22Rv1 (cell line): ENCODE measurements around the gene DMWD.

Experiments used
- CTCF ChIP-seq: fragments of 450-650 bp; IDR thresholded peaks from 2 replicates; pipeline ENCODE4 v1.5.1; 2017; ENCODE audit warnings: mild to moderate bottlenecking
- ZFX ChIP-seq: fragments of 450-650 bp; IDR thresholded peaks from 2 replicates; pipeline ENCODE4 v1.6.1; 2017; ENCODE audit warnings: antibody characterized with exemption, borderline replicate concordance

GRCh38 chr19:45825263-45825605 is 32.6 kb upstream of the DMWD start:
- TF ChIP-seq CTCF (no peak), ZFX (no peak)
